MM.1S (cell line): ENCODE results near the gene AGBL1.

Experiments used
- CTCF ChIP-seq: fragments of 300-600 bp; sonication (generic); IDR thresholded peaks from 2 replicates; pipeline ENCODE4 v1.5.1; 2016; ENCODE audit warnings: antibody characterized with exemption, low read length, mixed read lengths
- EZH2 ChIP-seq: fragments of 300-600 bp; sonication (generic); optimal IDR thresholded peaks from 2 replicates; pipeline ENCODE3; 2017; ENCODE audit warnings: low read depth, mild to moderate bottlenecking, antibody characterized with exemption, low read length, mixed read lengths
- EZH2phosphoT487 ChIP-seq: fragments of 300-600 bp; sonication (generic); IDR thresholded peaks from 2 replicates; pipeline ENCODE4 v1.6.1; 2018; ENCODE audit warnings: antibody characterized with exemption, low read length

- TF ChIP-seq EZH2 = no peak
- no peak for TF ChIP-seq CTCF
- TF ChIP-seq EZH2phosphoT487 = no peak
Measured at GRCh38 chr15:86863226-86863915, 783.7 kb downstream of the AGBL1 start.
